ENCODE results near the gene RANBP1. TPM values are rescaled to one million over a fixed set of nuclear protein-coding genes. Genes with fewer than 3 reads are reported as not detected.
A peak's percentile ranks its signal among the peaks of the same experiment; 100 is the strongest.

Gene RANBP1
- total RNA-seq, 5 donors from 2014 or later (not counting 1 experiment from before 2014, with no cell fraction given) = 64.0 to 81.1 (median 75.4) TPM

GRCh38 chr22:20106205-20106848 lies 9.6 kb upstream of the RANBP1 start:
- peaks cover 27 to 62% of the 10 kb centered on the region in 2 donors for H3K36me3 ChIP-seq (ENCODE audit: control insufficient read depth in 2 of 2, extremely low read depth in 1 of 2, insufficient read depth in 1 of 2, low read length in 1 of 2)
- ChIA-PET CTCF (no interaction called here), POLR2A (no interaction called here)
- WGBS (ENCODE audit: insufficient coverage) = 87% methylated on average over 14 of the region's 20 CpGs
- ATAC-seq (replicated peaks in 1 of 4) (no peak), DNase-seq (no peak)
- H3K4me3 ChIP-seq (ENCODE audit: control insufficient read depth in 1 of 2, extremely low read depth in 1 of 2, low read length in 1 of 2) = no peak overlapping the region
- Mint-ChIP-seq H3K27ac (no peak overlapping the region), H3K36me3 (peaks cover 17% of the 10 kb centered on the region), H3K9me3 (no peaks in the 10 kb centered on the region), H3K4me3 (no peak overlapping the region), H3K4me1 (peaks cover 12 to 16% (median 15%) of the 10 kb centered on the region in 3 donors), H3K27me3 (no peaks in the 10 kb centered on the region)
- no peaks in the 10 kb centered on the region for H3K9me3 ChIP-seq
- no peaks in the 10 kb centered on the region for H3K27me3 ChIP-seq (replicated peaks in 1 of 2; ENCODE audit: control insufficient read depth in 2 of 2, extremely low read depth in 1 of 2, insufficient read depth in 2 of 2, low read length in 1 of 2)
- peaks cover 2 to 14% of the 10 kb centered on the region in 2 experiments for H3K4me1 ChIP-seq (ENCODE audit: control insufficient read depth in 1 of 2, extremely low read depth in 1 of 2, insufficient read depth in 2 of 2, low read length in 2 of 2)
- H3K27ac ChIP-seq (ENCODE audit: low read length) = no peak overlapping the region

- Mint-ChIP-seq H3K9me3 (no peaks in the 10 kb centered on the region), H3K27me3 (no peaks in the 10 kb centered on the region), H3K36me3 (peaks cover 17% of the 10 kb centered on the region), H3K4me3 (no peak overlapping the region), H3K27ac (no peak overlapping the region), H3K4me1 (peaks cover 12 to 15% (median 14%) of the 10 kb centered on the region in 3 donors)
- POLR2A ChIA-PET = no interaction called here
- Histone ChIP-seq H3K27ac (ENCODE audit: low read length) (no peak overlapping the region), H3K36me3 (ENCODE audit: control insufficient read depth in 2 of 2, extremely low read depth in 1 of 2, insufficient read depth in 1 of 2, low read length in 1 of 2) (peaks cover 27 to 65% of the 10 kb centered on the region in 2 donors), H3K4me1 (ENCODE audit: control insufficient read depth in 1 of 2, extremely low read depth in 1 of 2, insufficient read depth in 2 of 2, low read length in 2 of 2) (peaks cover 0 to 15% of the 10 kb centered on the region in 2 experiments), H3K9me3 (no peaks in the 10 kb centered on the region), H3K27me3 (replicated peaks in 1 of 2; ENCODE audit: control insufficient read depth in 2 of 2, extremely low read depth in 1 of 2, insufficient read depth in 2 of 2, low read length in 1 of 2) (no peaks in the 10 kb centered on the region), H3K4me3 (ENCODE audit: control insufficient read depth in 1 of 2, extremely low read depth in 1 of 2, low read length in 1 of 2) (no peak overlapping the region)
- CTCF ChIA-PET = no interaction called here
- WGBS (ENCODE audit: insufficient coverage) = 97% methylated on average over 8 of the region's 10 CpGs
- DNase-seq = no peak
- no peak for ATAC-seq (replicated peaks in 1 of 4)
Measured at GRCh38 chr22:20106849-20107237, 9.1 kb upstream of the RANBP1 start.

- H3K9me3 ChIP-seq = no peaks in the 10 kb centered on the region
- H3K27ac Mint-ChIP-seq = peak overlapping the region in 1 of 2 donors; percentile 34
- peaks cover 8 to 13% (median 12%) of the 10 kb centered on the region in 3 donors for H3K4me1 Mint-ChIP-seq
- no peak overlapping the region for H3K4me3 Mint-ChIP-seq
- no peaks in the 10 kb centered on the region for H3K9me3 Mint-ChIP-seq
- DNase-seq = no peak
- H3K36me3 Mint-ChIP-seq = peaks cover 17% of the 10 kb centered on the region
- H3K4me3 ChIP-seq (ENCODE audit: control insufficient read depth in 1 of 2, extremely low read depth in 1 of 2, low read length in 1 of 2) = no peak overlapping the region
- POLR2A ChIA-PET = no interaction called here
- peaks cover 27 to 72% of the 10 kb centered on the region in 2 donors for H3K36me3 ChIP-seq (ENCODE audit: control insufficient read depth in 2 of 2, extremely low read depth in 1 of 2, insufficient read depth in 1 of 2, low read length in 1 of 2)
- H3K27me3 Mint-ChIP-seq = no peaks in the 10 kb centered on the region
- H3K4me1 ChIP-seq (ENCODE audit: control insufficient read depth in 1 of 2, extremely low read depth in 1 of 2, insufficient read depth in 2 of 2, low read length in 2 of 2) = peaks cover 0 to 22% of the 10 kb centered on the region in 2 experiments
- H3K27ac ChIP-seq (ENCODE audit: low read length) = no peak overlapping the region
- no peaks in the 10 kb centered on the region for H3K27me3 ChIP-seq (replicated peaks in 1 of 2; ENCODE audit: control insufficient read depth in 2 of 2, extremely low read depth in 1 of 2, insufficient read depth in 2 of 2, low read length in 1 of 2)
- ATAC-seq (replicated peaks in 1 of 4) = no peak
- 98% methylated on average over 6 of the region's 7 CpGs for WGBS (ENCODE audit: insufficient coverage)
- CTCF ChIA-PET = no interaction called here
Measured at GRCh38 chr22:20107471-20107901, 8.4 kb upstream of the RANBP1 start.

- ATAC-seq (replicated peaks in 1 of 4) = no peak
- Mint-ChIP-seq H3K36me3 (peaks cover 17% of the 10 kb centered on the region), H3K27ac (peak overlapping the region; percentile 32 to 34), H3K27me3 (no peaks in the 10 kb centered on the region), H3K9me3 (no peaks in the 10 kb centered on the region), H3K4me1 (peaks cover 3 to 12% (median 12%) of the 10 kb centered on the region in 3 donors), H3K4me3 (no peak overlapping the region)
- no peak for DNase-seq
- POLR2A ChIA-PET = no interaction called here
- Histone ChIP-seq H3K4me3 (ENCODE audit: control insufficient read depth in 1 of 2, extremely low read depth in 1 of 2, low read length in 1 of 2) (no peak overlapping the region), H3K4me1 (ENCODE audit: control insufficient read depth in 1 of 2, extremely low read depth in 1 of 2, insufficient read depth in 2 of 2, low read length in 2 of 2) (peaks cover 0 to 28% of the 10 kb centered on the region in 2 experiments), H3K27me3 (replicated peaks in 1 of 2; ENCODE audit: control insufficient read depth in 2 of 2, extremely low read depth in 1 of 2, insufficient read depth in 2 of 2, low read length in 1 of 2) (no peaks in the 10 kb centered on the region), H3K36me3 (ENCODE audit: control insufficient read depth in 2 of 2, extremely low read depth in 1 of 2, insufficient read depth in 1 of 2, low read length in 1 of 2) (peaks cover 27 to 79% of the 10 kb centered on the region in 2 donors), H3K9me3 (no peaks in the 10 kb centered on the region), H3K27ac (ENCODE audit: low read length) (no peak overlapping the region)
- 92% methylated on average over 10 of the region's 13 CpGs for WGBS (ENCODE audit: insufficient coverage)
- CTCF ChIA-PET = no interaction called here
Measured at GRCh38 chr22:20107951-20108756, 7.8 kb upstream of the RANBP1 start.

- no peaks in the 10 kb centered on the region for H3K27me3 Mint-ChIP-seq
- H3K4me3 Mint-ChIP-seq = no peak overlapping the region
- CTCF ChIA-PET = no interaction called here
- ATAC-seq (replicated peaks in 1 of 4) (no peak), DNase-seq (no peak)
- peaks cover 0 to 35% of the 10 kb centered on the region in 2 experiments for H3K4me1 ChIP-seq (ENCODE audit: control insufficient read depth in 1 of 2, extremely low read depth in 1 of 2, insufficient read depth in 2 of 2, low read length in 2 of 2)
- no peak overlapping the region for H3K27ac ChIP-seq (ENCODE audit: low read length)
- no peaks in the 10 kb centered on the region for H3K9me3 ChIP-seq
- peak overlapping the region; percentile 3 to 32 for H3K27ac Mint-ChIP-seq
- H3K4me3 ChIP-seq (ENCODE audit: control insufficient read depth in 1 of 2, extremely low read depth in 1 of 2, low read length in 1 of 2) = no peak overlapping the region
- POLR2A ChIA-PET = no interaction called here
- no peaks in the 10 kb centered on the region for H3K9me3 Mint-ChIP-seq
- H3K4me1 Mint-ChIP-seq = peaks cover 0 to 12% (median 12%) of the 10 kb centered on the region in 3 donors
- H3K36me3 Mint-ChIP-seq = peaks cover 12% of the 10 kb centered on the region
- H3K36me3 ChIP-seq (ENCODE audit: control insufficient read depth in 2 of 2, extremely low read depth in 1 of 2, insufficient read depth in 1 of 2, low read length in 1 of 2) = peaks cover 27 to 85% of the 10 kb centered on the region in 2 donors
- H3K27me3 ChIP-seq (replicated peaks in 1 of 2; ENCODE audit: control insufficient read depth in 2 of 2, extremely low read depth in 1 of 2, insufficient read depth in 2 of 2, low read length in 1 of 2) = no peaks in the 10 kb centered on the region
- WGBS (ENCODE audit: insufficient coverage) = 87% methylated on average over 6 of the region's 12 CpGs
Measured at GRCh38 chr22:20108757-20109230, 7.1 kb upstream of the RANBP1 start.

GRCh38 chr22:20109411-20110358 lies 6.2 kb upstream of the RANBP1 start:
- no peak for DNase-seq
- H3K9me3 Mint-ChIP-seq = no peaks in the 10 kb centered on the region

More at GRCh38 chr22:20109411-20110358, 6.2 kb upstream of the RANBP1 start:
- peak overlapping the region in 1 of 2 donors; percentile 34 for H3K27ac Mint-ChIP-seq
- ChIA-PET POLR2A (no interaction called here), CTCF (no interaction called here)
- H3K4me1 Mint-ChIP-seq = peaks cover 0 to 16% (median 14%) of the 10 kb centered on the region in 3 donors
- Histone ChIP-seq H3K4me1 (ENCODE audit: control insufficient read depth in 1 of 2, extremely low read depth in 1 of 2, insufficient read depth in 2 of 2, low read length in 2 of 2) (peaks cover 0 to 44% of the 10 kb centered on the region in 2 experiments), H3K4me3 (ENCODE audit: control insufficient read depth in 1 of 2, extremely low read depth in 1 of 2, low read length in 1 of 2) (no peak overlapping the region), H3K27me3 (replicated peaks in 1 of 2; ENCODE audit: control insufficient read depth in 2 of 2, extremely low read depth in 1 of 2, insufficient read depth in 2 of 2, low read length in 1 of 2) (no peaks in the 10 kb centered on the region), H3K27ac (ENCODE audit: low read length) (no peak overlapping the region), H3K36me3 (ENCODE audit: control insufficient read depth in 2 of 2, extremely low read depth in 1 of 2, insufficient read depth in 1 of 2, low read length in 1 of 2) (peaks cover 29 to 90% of the 10 kb centered on the region in 2 donors), H3K9me3 (no peaks in the 10 kb centered on the region)
- H3K36me3 Mint-ChIP-seq = peaks cover 16% of the 10 kb centered on the region
- ATAC-seq (replicated peaks in 1 of 4) = no peak
- H3K4me3 Mint-ChIP-seq = no peak overlapping the region
- 94% methylated on average over 22 of the region's 23 CpGs for WGBS (ENCODE audit: insufficient coverage)
- no peaks in the 10 kb centered on the region for H3K27me3 Mint-ChIP-seq
